HG03159 (cell line): ENCODE results near the gene MED28.

Source experiments
- ATAC-seq: cut with Tn5 transposase; IDR thresholded peaks from one replicate; pipeline ENCODE4 v1.9.1; 2021; ENCODE audit warnings: mild to moderate bottlenecking, moderate library complexity; ENCODE audit not compliant: unreplicated experiment

MED28 gene

DNA sequence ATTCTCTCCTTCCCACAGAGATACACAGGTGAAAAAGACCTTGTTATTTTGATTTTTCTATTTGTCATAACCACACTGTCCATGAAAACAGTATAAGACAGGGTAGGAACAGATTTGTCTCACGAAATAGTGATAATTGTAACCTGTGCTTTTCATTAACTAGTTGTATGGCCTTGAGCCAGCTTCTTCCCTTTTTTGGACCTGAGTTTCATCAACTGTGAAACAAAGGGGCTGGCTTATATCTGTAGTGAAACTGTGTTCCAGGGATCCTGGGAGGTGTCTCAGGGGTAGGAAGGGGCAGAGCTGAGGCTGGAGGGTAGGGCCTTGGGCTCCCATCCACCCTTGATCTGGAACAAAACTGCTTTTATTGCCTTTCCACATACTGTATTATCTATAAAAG lies 50.9 kb downstream of the MED28 start:
- peak; percentile 18 for ATAC-seq

DNA sequence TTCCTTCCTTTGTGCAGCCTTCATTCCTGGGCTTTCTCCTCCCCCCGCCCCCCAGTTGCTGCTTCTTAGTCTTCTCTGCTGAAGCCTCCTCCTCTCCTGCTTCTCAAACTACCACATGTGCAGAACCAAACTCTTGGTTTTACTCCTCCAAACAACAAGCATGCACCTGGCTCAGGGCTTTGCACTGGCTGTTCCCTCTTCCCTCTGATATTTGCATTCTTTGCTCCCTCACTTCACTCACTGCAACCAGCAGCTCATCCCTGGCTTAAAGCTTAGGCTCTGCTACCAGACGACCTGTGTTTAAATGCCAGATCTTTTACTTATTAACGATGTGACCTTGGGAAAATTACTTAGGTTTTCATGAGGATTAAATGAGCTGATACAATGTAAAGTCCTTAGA lies 51.4 kb downstream of the MED28 start:
- no peak for ATAC-seq

- ATAC-seq = no peak
Observed at GRCh38 chr4:17667253-17667652, 52.8 kb downstream of the MED28 start.

GRCh38 chr4:17667653-17668201 lies 53.3 kb downstream of the MED28 start:
- ATAC-seq = peak; percentile 26

- ATAC-seq = no peak
Observed at GRCh38 chr4:17670423-17670822, 56.0 kb downstream of the MED28 start.

- ATAC-seq = no peak
Observed at GRCh38 chr4:17680559-17681280, 66.3 kb downstream of the MED28 start.

DNA sequence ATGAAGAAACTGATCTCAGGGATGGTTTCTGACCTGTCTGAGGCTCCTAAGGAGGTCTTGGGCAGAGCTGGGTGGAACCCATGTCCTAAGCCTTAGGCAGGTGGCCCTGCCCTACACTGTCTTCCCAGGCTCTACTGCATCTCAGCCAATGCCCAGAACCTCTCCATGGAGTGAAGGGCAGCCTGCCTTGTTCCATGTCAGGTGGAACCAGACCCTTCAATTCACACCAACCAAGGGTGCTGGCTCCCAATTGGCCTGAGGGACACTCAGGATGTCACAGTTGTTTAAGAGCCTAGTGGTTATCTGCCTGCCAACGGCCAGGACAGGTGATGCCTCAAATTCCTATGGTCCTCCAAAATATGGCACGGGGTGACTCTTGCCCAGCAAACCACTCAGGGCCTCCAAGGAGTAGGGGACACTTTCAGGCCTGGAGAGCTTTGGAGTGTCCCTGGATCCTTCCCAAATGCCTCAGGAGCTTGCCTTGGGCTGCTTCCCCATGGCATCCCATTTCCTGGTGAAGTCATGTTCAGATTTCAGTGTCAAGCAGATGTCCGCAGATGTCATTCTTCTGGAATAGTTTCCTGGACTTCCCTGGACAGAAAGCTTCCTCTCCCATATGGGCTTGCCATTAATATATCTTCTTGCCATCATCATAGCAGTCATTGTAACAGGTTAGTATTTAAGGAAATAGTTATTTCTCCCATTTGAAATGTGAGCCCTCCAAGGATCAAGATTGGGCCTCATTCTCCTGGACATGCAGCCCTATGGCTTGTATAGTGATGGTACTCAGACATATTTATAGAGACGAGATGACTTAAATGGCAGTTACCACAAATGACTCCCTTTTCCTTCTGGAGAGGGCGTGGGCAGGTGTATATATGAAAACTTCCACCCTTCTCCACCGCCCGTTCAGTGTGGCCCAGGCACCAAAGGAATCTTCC lies 67.1 kb downstream of the MED28 start:
- no peak for ATAC-seq

- no peak for ATAC-seq
Observed at GRCh38 chr4:17682222-17682566, 67.8 kb downstream of the MED28 start.
